ENCODE measurements around the gene FBXL2.
"Not testable (repeated sequence)": the region's sequence is repeated elsewhere in the genome, so short reads cannot be mapped to it uniquely, and the experiment has no call there.

FBXL2 gene

GRCh38 chr3:33315826-33316225, 38.6 kb downstream of the FBXL2 start:
- DNase-seq (ENCODE audit: low spot score), result no peak

GRCh38 chr3:33317963-33318709, 40.9 kb downstream of the FBXL2 start:
- DNase-seq (ENCODE audit: low spot score), result no peak

- DNase-seq (ENCODE audit: low spot score), result no peak
Observed at GRCh38 chr3:33318710-33319380, 41.6 kb downstream of the FBXL2 start.

GRCh38 chr3:33322412-33322811, 45.2 kb downstream of the FBXL2 start:
- DNase-seq (ENCODE audit: low spot score), result no peak

GRCh38 chr3:33331414-33331813, 54.2 kb downstream of the FBXL2 start:
- no peak for DNase-seq (ENCODE audit: low spot score)

GRCh38 chr3:33334364-33334763, 57.1 kb downstream of the FBXL2 start:
- no peak for DNase-seq (ENCODE audit: low spot score)

- DNase-seq (ENCODE audit: low spot score), result not testable (repeated sequence)
Observed at GRCh38 chr3:33338936-33339465, 61.8 kb downstream of the FBXL2 start.

GRCh38 chr3:33339758-33340157, 62.5 kb downstream of the FBXL2 start:
- no peak for DNase-seq (ENCODE audit: low spot score)

GRCh38 chr3:33355611-33356010, 78.4 kb downstream of the FBXL2 start:
- peak; percentile 55 for DNase-seq (ENCODE audit: low spot score)

- DNase-seq (ENCODE audit: low spot score), result no peak
Observed at GRCh38 chr3:33358172-33358781, 81.0 kb downstream of the FBXL2 start.

- no peak for DNase-seq (ENCODE audit: low spot score)
Observed at GRCh38 chr3:33360136-33360825, 83.0 kb downstream of the FBXL2 start.

GRCh38 chr3:33363113-33363800, 86.0 kb downstream of the FBXL2 start:
- no peak for DNase-seq (ENCODE audit: low spot score)

- no peak for DNase-seq (ENCODE audit: low spot score)
Observed at GRCh38 chr3:33364060-33364459, 86.8 kb downstream of the FBXL2 start.

- no peak for DNase-seq (ENCODE audit: low spot score)
Observed at GRCh38 chr3:33364531-33365128, 87.4 kb downstream of the FBXL2 start.

- peak; percentile 28 for DNase-seq (ENCODE audit: low spot score)
Observed at GRCh38 chr3:33372218-33373081, 95.2 kb downstream of the FBXL2 start.

- DNase-seq (ENCODE audit: low spot score), result no peak
Observed at GRCh38 chr3:33373082-33373437, 95.8 kb downstream of the FBXL2 start.

- no peak for DNase-seq (ENCODE audit: low spot score)
Observed at GRCh38 chr3:33377489-33377888, 100.2 kb downstream of the FBXL2 start.

GRCh38 chr3:33377931-33378330, 100.7 kb downstream of the FBXL2 start:
- DNase-seq (ENCODE audit: low spot score), result no peak

GRCh38 chr3:33380653-33381052, 103.4 kb downstream of the FBXL2 start:
- no peak for DNase-seq (ENCODE audit: low spot score)

- no peak for DNase-seq (ENCODE audit: low spot score)
Observed at GRCh38 chr3:33383951-33384350, 106.7 kb downstream of the FBXL2 start.
